Upper lobe of left lung (tissue), 4 donors: ENCODE data around the gene IL17RB.

Experiments used
- EP300 ChIP-seq, 4 donors: sonication (generic); formaldehyde crosslinking; IDR thresholded peaks; one replicate each; pipeline ENCODE4 v1.5.1; 2017; ENCODE audit warnings: antibody characterized with exemption in 4 of 4, control low read depth in 2 of 4
- POLR2A ChIP-seq, 4 donors: fragments of 450-650 bp; IDR thresholded peaks; one replicate each; pipeline ENCODE4 v1.5.1; 2016 to 2017; ENCODE audit warnings: antibody characterized with exemption in 4 of 4, mild to moderate bottlenecking in 2 of 4
- POLR2AphosphoS5 ChIP-seq, 2 donors: sonication (generic); formaldehyde crosslinking; IDR thresholded peaks; one replicate each; pipeline ENCODE4 v1.5.1; 2017; ENCODE audit warnings: antibody characterized with exemption in 2 of 2
- TF ChIP-seq, protein P1 (sequence below), 6 experiments: fragments of 450-650 bp in 4 of 6; fragments of 200-600 bp in 2 of 6; sonication (generic) in 2 of 6; IDR thresholded peaks; one replicate each; pipeline ENCODE4 v1.5.1; 2016 to 2019; ENCODE audit warnings: antibody characterized with exemption in 6 of 6

DNA sequence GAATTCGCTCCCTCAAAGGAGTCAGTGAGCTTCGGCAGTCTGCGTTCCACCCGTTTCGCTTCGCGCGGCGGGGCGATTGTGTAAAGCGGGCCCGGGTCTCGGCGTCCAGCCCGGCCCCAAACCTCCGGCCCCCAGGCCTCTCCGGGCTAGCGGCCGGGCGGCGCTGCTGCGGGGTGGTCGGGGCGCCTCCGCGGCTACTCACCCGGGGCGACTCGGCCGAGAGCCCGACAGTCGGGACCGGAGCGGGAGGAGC, 561 bp upstream of the IL17RB start:
- TF ChIP-seq POLR2AphosphoS5 (IDR thresholded peaks at IDR 0.05) (no peak), POLR2A (IDR thresholded peaks at IDR 0.05) (no peak), EP300 (IDR thresholded peaks at IDR 0.05) (no peak)
- TF ChIP-seq, protein P1, sequence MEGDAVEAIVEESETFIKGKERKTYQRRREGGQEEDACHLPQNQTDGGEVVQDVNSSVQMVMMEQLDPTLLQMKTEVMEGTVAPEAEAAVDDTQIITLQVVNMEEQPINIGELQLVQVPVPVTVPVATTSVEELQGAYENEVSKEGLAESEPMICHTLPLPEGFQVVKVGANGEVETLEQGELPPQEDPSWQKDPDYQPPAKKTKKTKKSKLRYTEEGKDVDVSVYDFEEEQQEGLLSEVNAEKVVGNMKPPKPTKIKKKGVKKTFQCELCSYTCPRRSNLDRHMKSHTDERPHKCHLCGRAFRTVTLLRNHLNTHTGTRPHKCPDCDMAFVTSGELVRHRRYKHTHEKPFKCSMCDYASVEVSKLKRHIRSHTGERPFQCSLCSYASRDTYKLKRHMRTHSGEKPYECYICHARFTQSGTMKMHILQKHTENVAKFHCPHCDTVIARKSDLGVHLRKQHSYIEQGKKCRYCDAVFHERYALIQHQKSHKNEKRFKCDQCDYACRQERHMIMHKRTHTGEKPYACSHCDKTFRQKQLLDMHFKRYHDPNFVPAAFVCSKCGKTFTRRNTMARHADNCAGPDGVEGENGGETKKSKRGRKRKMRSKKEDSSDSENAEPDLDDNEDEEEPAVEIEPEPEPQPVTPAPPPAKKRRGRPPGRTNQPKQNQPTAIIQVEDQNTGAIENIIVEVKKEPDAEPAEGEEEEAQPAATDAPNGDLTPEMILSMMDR (IDR thresholded peaks at IDR 0.05) = no peak
